WTC11 (cell line): ENCODE measurements around the gene KCNH6. TPM values are rescaled to one million over a fixed set of nuclear protein-coding genes. Genes with fewer than 3 reads are reported as not detected.
A peak's percentile ranks its signal among the peaks of the same experiment; 100 is the strongest.

Experiments used
- ATAC-seq: fragments of 200-7000 bp; cut with Tn5 transposase; 2 replicates; pipeline ENCODE4 v1.10.0; 2021; ENCODE audit warnings: mild to moderate bottlenecking, moderate library complexity
- Bru-seq: library from RNA; stranded (reverse); fragments of 400-500 nt; gene quantifications from one replicate; lab custom pipeline; 2021; lab: Mats Ljungman, UMichigan
- CTCF ChIA-PET: fragments of 300-600 bp; sonication (Branson Sonifier 250); formaldehyde crosslinking; loops from one replicate; lab custom pipeline; 2021; ENCODE audit warnings: antibody characterized with exemption; lab: Charles Lee
- POLR2A ChIA-PET: fragments of 350-600 bp; sonication (Branson Sonifier 250); formaldehyde crosslinking; loops from one replicate; lab custom pipeline; 2021; ENCODE audit warnings: antibody characterized with exemption; lab: Charles Lee
- DNase-seq: peaks from one replicate; pipeline ENCODE4 v3.0.0; 2021; ENCODE audit warnings: low spot score
- H3K27ac Mint-ChIP-seq: 2 replicates; pipeline ENCODE4 v1.8.0; 2021; ENCODE audit warnings: mixed read lengths
- H3K27me3 Mint-ChIP-seq: 2 replicates; pipeline ENCODE4 v1.8.0; 2021; ENCODE audit warnings: low read depth, mild to moderate bottlenecking, moderate library complexity, mixed read lengths
- H3K36me3 Mint-ChIP-seq: 2 replicates; pipeline ENCODE4 v1.8.0; 2021; ENCODE audit warnings: mixed read lengths
- H3K4me1 Mint-ChIP-seq: 2 replicates; pipeline ENCODE4 v1.8.0; 2022; ENCODE audit warnings: mixed read lengths
- H3K4me3 Mint-ChIP-seq: 2 replicates; pipeline ENCODE4 v1.8.0; 2021; ENCODE audit warnings: mild to moderate bottlenecking, moderate library complexity, mixed read lengths
- H3K9me3 Mint-ChIP-seq: 2 replicates; pipeline ENCODE4 v1.8.0; 2021; ENCODE audit warnings: mixed read lengths
- ARID4B ChIP-seq: sonication (generic); formaldehyde crosslinking; IDR thresholded peaks from 2 replicates; pipeline ENCODE4 v1.8.0; 2023; ENCODE audit warnings: missing genetic modification reagents, mild to moderate bottlenecking, borderline replicate concordance
- ATF3 ChIP-seq: sonication (generic); formaldehyde crosslinking; conservative IDR thresholded peaks from 2 replicates; pipeline ENCODE4 v1.8.1; 2022; ENCODE audit warnings: mild to moderate bottlenecking, missing genetic modification reagents
- ATF6 ChIP-seq: sonication (generic); formaldehyde crosslinking; IDR thresholded peaks from 2 replicates; pipeline ENCODE4 v1.8.1; 2023; ENCODE audit warnings: mild to moderate bottlenecking, missing genetic modification reagents
- FOXP4 ChIP-seq: sonication (generic); formaldehyde crosslinking; IDR thresholded peaks from 2 replicates; pipeline ENCODE4 v1.8.0; 2022; ENCODE audit warnings: mild to moderate bottlenecking, missing genetic modification reagents
- MAX ChIP-seq: sonication (generic); formaldehyde crosslinking; IDR thresholded peaks from 2 replicates; pipeline ENCODE4 v1.8.0; 2022; ENCODE audit warnings: mild to moderate bottlenecking, missing genetic modification reagents
- NR1H2 ChIP-seq: sonication (generic); formaldehyde crosslinking; IDR thresholded peaks from 2 replicates; pipeline ENCODE4 v1.9.0; 2021; ENCODE audit warnings: mild to moderate bottlenecking, moderate library complexity, missing genetic modification reagents
- NR2C2 ChIP-seq: sonication (generic); formaldehyde crosslinking; IDR thresholded peaks from 2 replicates; pipeline ENCODE4 v1.8.0; 2022; ENCODE audit warnings: mild to moderate bottlenecking, missing genetic modification reagents
- NR3C1 ChIP-seq: sonication (generic); formaldehyde crosslinking; conservative IDR thresholded peaks from 2 replicates; pipeline ENCODE4 v1.8.1; 2023; ENCODE audit warnings: low read depth, mild to moderate bottlenecking, missing genetic modification reagents
- OVOL2 ChIP-seq: fragments of 250-450 bp; sonication (Bioruptor Pico); IDR thresholded peaks from 2 replicates; pipeline ENCODE4 v1.9.0; 2021; ENCODE audit warnings: mild to moderate bottlenecking, borderline replicate concordance
- TP53 ChIP-seq: sonication (generic); formaldehyde crosslinking; IDR thresholded peaks from 2 replicates; pipeline ENCODE4 v1.8.1; 2023; ENCODE audit warnings: mild to moderate bottlenecking, missing genetic modification reagents
- USF2 ChIP-seq: sonication (generic); formaldehyde crosslinking; IDR thresholded peaks from 2 replicates; pipeline ENCODE4 v1.8.1; 2023; ENCODE audit warnings: mild to moderate bottlenecking, missing genetic modification reagents, moderate library complexity
- ZBTB21 ChIP-seq: sonication (generic); formaldehyde crosslinking; IDR thresholded peaks from 2 replicates; pipeline ENCODE4 v1.8.1; 2023; ENCODE audit warnings: mild to moderate bottlenecking, missing genetic modification reagents, borderline replicate concordance
- ZSCAN18 ChIP-seq: fragments of 250-450 bp; sonication (Bioruptor Pico); IDR thresholded peaks from 2 replicates; pipeline ENCODE4 v2.1.2; 2022; ENCODE audit warnings: mild to moderate bottlenecking, moderate library complexity
- long read RNA-seq, 3 experiments: library from RNA in 1 of 3; library from capped mRNA in 1 of 3; library from polyadenylated mRNA in 1 of 3; unstranded in 2 of 3; stranded (forward) in 1 of 3; transcript quantifications; one replicate each; pipeline ENCODE4 v2.0.0, GENCODE V29; 2021
- total RNA-seq: library from RNA; stranded (reverse); gene quantifications from 3 replicates; pipeline ENCODE4 v1.2.3, GENCODE V29; 2021

The KCNH6 gene
- 2.1 to 2.4 TPM (median 2.3 TPM) in 3 replicates for total RNA-seq
- percentile 30 among the genes with signal in this experiment for Bru-seq, nascent RNA
- long read RNA-seq, experiment 1, partial matches to known transcripts = 1 of 12 reads
- long read RNA-seq, experiment 1, other reads (novel, unspliced or antisense) = 6 of 12 reads
- long read RNA-seq, experiment 2, partial matches to known transcripts = 0 of 1 reads
- long read RNA-seq, experiment 2, other reads (novel, unspliced or antisense) = 0 of 1 reads
- long read RNA-seq, experiment 3, partial matches to known transcripts = 0 of 1 reads
- long read RNA-seq, experiment 3, other reads (novel, unspliced or antisense) = 1 of 1 reads

GRCh38 chr17:63523253-63523855 lies at the start of gene KCNH6:
TSS of gene KCNH6 (plus strand) at chr17:63523358. CDS start at chr17:63523414, 56 bp downstream.
- DNase-seq (no peak), ATAC-seq (peak; percentile 11)
- peak within 1 kb of the TSS; percentile 67 for H3K4me3 Mint-ChIP-seq
- ChIA-PET CTCF (interaction anchor here (0.8 to 2.2 kb wide), 15 partner anchors 10 to 175 kb away, joined by 3 to 16 read pairs (median 4); partner anchors contain the start of genes ACE and DCAF7), POLR2A (interaction anchor here (0.8 kb wide), 1 partner anchor 98 kb away, joined by 3 read pairs; no protein-coding TSS in a partner anchor)
- TF ChIP-seq ZBTB21 (CRISPR knock-in tag) = peak; percentile 36; the same call in 1 of the 2 replicates
- 0 out of 2 replicates have a peak, but pooled peaks have one; percentile 21 for TF ChIP-seq USF2 (CRISPR knock-in tag)
- 0 out of 2 replicates have a peak, but pooled peaks have one; percentile 6 for TF ChIP-seq TP53 (CRISPR knock-in tag)
- TF ChIP-seq NR1H2 (CRISPR knock-in tag) = no peak
- peaks cover 34% of the 10 kb centered on the region for H3K4me1 Mint-ChIP-seq
- H3K36me3 Mint-ChIP-seq = no peaks in the 10 kb centered on the region
- H3K27ac Mint-ChIP-seq = no peak within 1 kb of the TSS; the same call in 1 of the 2 replicates
- no peaks in the 10 kb centered on the region for H3K9me3 Mint-ChIP-seq
- peaks cover 4% of the 10 kb centered on the region for H3K27me3 Mint-ChIP-seq

GRCh38 chr17:63474174-63474573 lies 49.0 kb upstream of the KCNH6 start:
- TF ChIP-seq FOXP4 (CRISPR knock-in tag) (no peak), NR2C2 (CRISPR knock-in tag) (no peak), ATF3 (CRISPR knock-in tag) (no peak), MAX (CRISPR knock-in tag) (no peak), USF2 (CRISPR knock-in tag) (no peak)
- H3K4me3 Mint-ChIP-seq = no peak overlapping the region
- peaks cover 32% of the 10 kb centered on the region for H3K4me1 Mint-ChIP-seq
- POLR2A ChIA-PET = no interaction called here
- H3K27me3 Mint-ChIP-seq = peaks cover 28% of the 10 kb centered on the region
- CTCF ChIA-PET = interaction anchor here (11.3 kb wide), 1 partner anchor 33 kb away, joined by 298 read pairs; the partner anchor contains the start of gene CYB561
- no peaks in the 10 kb centered on the region for H3K36me3 Mint-ChIP-seq
- no peak overlapping the region for H3K27ac Mint-ChIP-seq
- no peaks in the 10 kb centered on the region for H3K9me3 Mint-ChIP-seq
- ATAC-seq (no peak), DNase-seq (no peak)

- H3K27ac Mint-ChIP-seq = no peak overlapping the region
- TF ChIP-seq NR3C1 (CRISPR knock-in tag) = no peak
- no peak for TF ChIP-seq OVOL2 (CRISPR knock-in tag)
- no peak for TF ChIP-seq ARID4B
- no peak for TF ChIP-seq ATF6 (CRISPR knock-in tag)
- no peak for TF ChIP-seq ZSCAN18 (CRISPR knock-in tag)
- no peak for TF ChIP-seq ZBTB21 (CRISPR knock-in tag)
Measured at GRCh38 chr17:63474586-63475460, 48.3 kb upstream of the KCNH6 start.

More at GRCh38 chr17:63474586-63475460, 48.3 kb upstream of the KCNH6 start:
- DNase-seq (no peak), ATAC-seq (no peak)
- POLR2A ChIA-PET = no interaction called here
- H3K4me3 Mint-ChIP-seq = no peak overlapping the region
- no peaks in the 10 kb centered on the region for H3K36me3 Mint-ChIP-seq
- H3K9me3 Mint-ChIP-seq = no peaks in the 10 kb centered on the region
- peaks cover 28% of the 10 kb centered on the region for H3K27me3 Mint-ChIP-seq
- H3K4me1 Mint-ChIP-seq = peaks cover 32% of the 10 kb centered on the region
- CTCF ChIA-PET = interaction anchor here (7.7 to 11.3 kb wide), 2 partner anchors 33 to 46 kb away, joined by 167 to 298 read pairs; partner anchors contain the start of gene CYB561
